HepG2 (cell line): ENCODE results near the gene ITGB7.

ENCODE experiments used
- JUNB ChIP-seq: sonication (generic); formaldehyde crosslinking; IDR thresholded peaks from 2 replicates; pipeline ENCODE4 v1.8.0; 2022; ENCODE audit warnings: missing genetic modification reagents, mild to moderate bottlenecking, borderline replicate concordance
- TF ChIP-seq, protein P1 (sequence below): sonication (generic); formaldehyde crosslinking; IDR thresholded peaks from 2 replicates; pipeline ENCODE4 v1.4.0; 2020; ENCODE audit warnings: missing genetic modification reagents

DNA sequence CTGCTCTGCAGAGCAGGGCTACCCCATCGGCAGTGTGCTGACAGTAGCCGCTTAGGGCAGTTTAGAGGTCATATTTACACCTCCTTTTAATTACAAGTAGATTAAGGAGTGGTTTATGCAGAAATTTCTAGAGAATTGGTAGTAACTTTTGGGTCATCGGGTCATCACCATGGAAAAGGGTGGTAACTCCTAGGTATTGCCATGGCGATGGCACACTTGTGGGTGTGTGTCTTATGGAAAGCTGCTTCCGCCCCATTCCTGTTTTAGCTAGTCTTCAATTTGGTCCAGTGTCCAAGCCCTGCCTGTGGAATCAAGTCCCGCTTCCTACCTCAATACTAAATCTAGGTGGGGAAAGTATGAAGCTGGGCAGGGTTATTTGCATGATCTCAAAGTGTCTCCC, 56.0 kb downstream of the ITGB7 start:
- TF ChIP-seq JUNB (CRISPR knock-in tag) = no peak
- TF ChIP-seq, protein P1, sequence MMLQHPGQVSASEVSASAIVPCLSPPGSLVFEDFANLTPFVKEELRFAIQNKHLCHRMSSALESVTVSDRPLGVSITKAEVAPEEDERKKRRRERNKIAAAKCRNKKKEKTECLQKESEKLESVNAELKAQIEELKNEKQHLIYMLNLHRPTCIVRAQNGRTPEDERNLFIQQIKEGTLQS (CRISPR knock-in tag) = no peak
